ENCODE measurements around the gene HES3.

GRCh38 chr1:6287431-6287886, 43.5 kb downstream of the HES3 start:
- TF ChIP-seq, protein P1, sequence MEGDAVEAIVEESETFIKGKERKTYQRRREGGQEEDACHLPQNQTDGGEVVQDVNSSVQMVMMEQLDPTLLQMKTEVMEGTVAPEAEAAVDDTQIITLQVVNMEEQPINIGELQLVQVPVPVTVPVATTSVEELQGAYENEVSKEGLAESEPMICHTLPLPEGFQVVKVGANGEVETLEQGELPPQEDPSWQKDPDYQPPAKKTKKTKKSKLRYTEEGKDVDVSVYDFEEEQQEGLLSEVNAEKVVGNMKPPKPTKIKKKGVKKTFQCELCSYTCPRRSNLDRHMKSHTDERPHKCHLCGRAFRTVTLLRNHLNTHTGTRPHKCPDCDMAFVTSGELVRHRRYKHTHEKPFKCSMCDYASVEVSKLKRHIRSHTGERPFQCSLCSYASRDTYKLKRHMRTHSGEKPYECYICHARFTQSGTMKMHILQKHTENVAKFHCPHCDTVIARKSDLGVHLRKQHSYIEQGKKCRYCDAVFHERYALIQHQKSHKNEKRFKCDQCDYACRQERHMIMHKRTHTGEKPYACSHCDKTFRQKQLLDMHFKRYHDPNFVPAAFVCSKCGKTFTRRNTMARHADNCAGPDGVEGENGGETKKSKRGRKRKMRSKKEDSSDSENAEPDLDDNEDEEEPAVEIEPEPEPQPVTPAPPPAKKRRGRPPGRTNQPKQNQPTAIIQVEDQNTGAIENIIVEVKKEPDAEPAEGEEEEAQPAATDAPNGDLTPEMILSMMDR (IDR thresholded peaks at IDR 0.05; ENCODE audit: low read depth, low read length, poor library complexity, severe bottlenecking) = no peak
- TF ChIP-seq EZH2phosphoT487 (IDR thresholded peaks at IDR 0.05; ENCODE audit: borderline replicate concordance, low read length) = no peak

Data from DOHH2 (cell line).